GM10266 (cell line): Measurements from ENCODE around the gene EGFL6.

ENCODE experiments used
- DNase-seq: peaks from one replicate; pipeline ENCODE4 v3.0.0; 2012; ENCODE audit errors: extremely low spot score
- TF ChIP-seq, protein P1 (sequence below): IDR thresholded peaks from 2 replicates; pipeline ENCODE4 v1.5.1; 2012; ENCODE audit warnings: mild to moderate bottlenecking, low read depth; ENCODE audit not compliant: control insufficient read depth, insufficient read depth; ENCODE audit errors: missing control alignments

EGFL6 gene

DNA sequence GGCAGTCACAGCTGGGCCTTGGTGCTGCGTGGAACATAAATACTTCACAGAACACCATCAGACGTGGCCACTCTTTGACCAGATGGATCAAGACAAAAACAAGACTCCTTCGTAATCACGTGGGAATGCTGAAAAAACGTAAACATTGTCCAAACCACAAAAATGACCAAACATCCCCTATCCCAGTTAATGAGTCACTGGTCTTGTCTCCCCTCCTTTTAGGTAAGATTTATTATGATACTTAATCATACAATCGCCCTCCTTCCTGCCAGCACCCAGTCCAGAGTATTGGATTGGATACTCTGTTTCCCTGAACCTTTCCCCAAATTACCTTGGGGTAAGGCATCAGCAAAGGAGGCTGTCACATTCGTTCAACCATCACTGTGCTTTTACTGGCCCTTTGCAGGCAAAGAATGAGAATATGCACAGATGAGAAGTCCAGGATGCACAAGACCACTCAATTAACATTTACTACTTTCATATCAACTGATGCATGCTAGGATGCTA is 82.9 kb downstream of the EGFL6 start:
- DNase-seq, result no peak

DNA sequence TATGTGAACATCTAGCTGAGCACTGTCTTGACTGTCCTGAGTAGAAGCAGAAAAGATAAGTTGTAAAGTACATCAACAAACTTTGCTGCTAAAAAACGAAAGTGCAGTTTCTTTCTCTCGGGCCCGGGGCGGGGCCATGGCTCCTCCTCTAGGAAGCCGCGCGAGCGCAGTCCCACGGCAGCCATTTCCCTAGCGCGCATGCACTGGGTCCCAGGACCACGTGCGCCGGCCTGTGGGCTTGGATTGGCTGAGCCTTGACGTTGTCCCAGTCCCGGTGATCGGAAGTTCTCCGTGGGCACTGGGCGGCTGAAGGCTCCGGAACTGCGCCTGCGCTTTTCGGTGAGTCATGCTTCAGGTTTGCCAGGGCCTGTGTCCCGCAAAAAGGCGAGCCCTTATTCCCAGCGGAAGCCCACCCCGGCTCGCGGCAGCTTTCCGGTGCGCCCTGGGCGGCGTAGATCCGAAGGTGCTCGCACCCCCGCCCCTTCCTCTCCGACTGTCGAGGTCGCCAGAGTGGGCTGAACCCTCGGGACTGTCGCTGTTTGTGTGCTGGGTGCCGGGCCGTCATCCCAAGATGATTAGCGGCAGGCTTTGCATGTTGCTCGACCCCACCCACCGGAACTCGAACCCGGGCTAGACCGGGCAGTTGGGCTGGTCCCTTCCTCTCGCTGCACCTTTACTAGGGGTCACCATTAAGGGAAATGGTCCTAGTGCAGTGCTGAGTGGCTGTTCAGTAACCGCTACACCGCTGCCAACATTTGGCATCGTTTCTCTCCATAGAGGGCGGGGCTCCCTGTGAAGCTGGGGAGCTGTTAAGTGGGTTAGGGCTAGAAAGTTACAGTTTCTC is 83.7 kb downstream of the EGFL6 start, which contains the start of gene TCEANC:
TSS of gene TCEANC (plus strand) at position 292 of the 844 bp plus-strand sequence. CDS start 9,368 bp downstream, outside the sequence.
- TF ChIP-seq, protein P1, sequence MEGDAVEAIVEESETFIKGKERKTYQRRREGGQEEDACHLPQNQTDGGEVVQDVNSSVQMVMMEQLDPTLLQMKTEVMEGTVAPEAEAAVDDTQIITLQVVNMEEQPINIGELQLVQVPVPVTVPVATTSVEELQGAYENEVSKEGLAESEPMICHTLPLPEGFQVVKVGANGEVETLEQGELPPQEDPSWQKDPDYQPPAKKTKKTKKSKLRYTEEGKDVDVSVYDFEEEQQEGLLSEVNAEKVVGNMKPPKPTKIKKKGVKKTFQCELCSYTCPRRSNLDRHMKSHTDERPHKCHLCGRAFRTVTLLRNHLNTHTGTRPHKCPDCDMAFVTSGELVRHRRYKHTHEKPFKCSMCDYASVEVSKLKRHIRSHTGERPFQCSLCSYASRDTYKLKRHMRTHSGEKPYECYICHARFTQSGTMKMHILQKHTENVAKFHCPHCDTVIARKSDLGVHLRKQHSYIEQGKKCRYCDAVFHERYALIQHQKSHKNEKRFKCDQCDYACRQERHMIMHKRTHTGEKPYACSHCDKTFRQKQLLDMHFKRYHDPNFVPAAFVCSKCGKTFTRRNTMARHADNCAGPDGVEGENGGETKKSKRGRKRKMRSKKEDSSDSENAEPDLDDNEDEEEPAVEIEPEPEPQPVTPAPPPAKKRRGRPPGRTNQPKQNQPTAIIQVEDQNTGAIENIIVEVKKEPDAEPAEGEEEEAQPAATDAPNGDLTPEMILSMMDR, result no peak

More for the DNA sequence above, 82.9 kb downstream of the EGFL6 start:
- TF ChIP-seq, protein P1, result no peak

DNA sequence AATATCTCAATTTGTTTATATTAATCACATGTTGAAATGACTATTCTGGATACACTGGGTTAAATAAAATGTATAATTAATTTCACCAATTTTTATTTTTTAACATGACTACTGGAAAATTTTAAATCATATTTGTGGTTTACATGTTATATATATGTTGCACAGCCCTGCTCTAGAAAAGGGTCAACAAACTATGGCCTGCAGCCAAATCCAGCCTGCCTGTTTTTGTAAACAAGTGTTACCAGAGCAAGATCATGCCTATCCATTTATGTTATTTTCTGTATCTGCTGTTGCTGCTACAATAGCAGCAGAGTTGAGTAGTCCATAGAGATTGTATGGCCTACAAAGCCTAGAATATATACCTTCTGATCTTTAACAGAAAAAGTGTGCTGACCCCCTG is 84.7 kb downstream of the EGFL6 start:
- TF ChIP-seq, protein P1, result no peak
- no peak for DNase-seq

More for the DNA sequence above, 83.7 kb downstream of the EGFL6 start, which contains the start of gene TCEANC:
- DNase-seq, result peak; percentile 76

DNA sequence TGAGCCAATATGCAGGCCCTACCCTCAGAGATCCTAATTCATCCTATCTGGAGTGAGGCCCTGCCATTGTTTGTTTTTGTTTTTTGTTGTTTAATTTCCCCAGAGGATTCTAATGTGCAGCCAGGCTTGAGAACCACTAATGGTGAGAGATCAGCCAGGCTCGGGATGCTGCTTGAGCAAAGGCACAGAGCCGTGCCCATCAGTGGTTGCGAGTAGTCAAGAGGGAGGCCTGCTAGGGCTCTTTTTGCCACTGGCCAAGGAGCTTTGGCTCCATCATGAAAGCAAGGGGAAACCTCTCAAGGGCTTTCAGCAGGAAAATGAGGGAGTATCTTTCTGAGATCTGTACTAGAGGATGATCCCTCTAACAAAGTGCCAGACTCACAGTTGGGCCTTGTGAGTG is 86.3 kb downstream of the EGFL6 start:
- TF ChIP-seq, protein P1, result no peak
- DNase-seq, result no peak

DNA sequence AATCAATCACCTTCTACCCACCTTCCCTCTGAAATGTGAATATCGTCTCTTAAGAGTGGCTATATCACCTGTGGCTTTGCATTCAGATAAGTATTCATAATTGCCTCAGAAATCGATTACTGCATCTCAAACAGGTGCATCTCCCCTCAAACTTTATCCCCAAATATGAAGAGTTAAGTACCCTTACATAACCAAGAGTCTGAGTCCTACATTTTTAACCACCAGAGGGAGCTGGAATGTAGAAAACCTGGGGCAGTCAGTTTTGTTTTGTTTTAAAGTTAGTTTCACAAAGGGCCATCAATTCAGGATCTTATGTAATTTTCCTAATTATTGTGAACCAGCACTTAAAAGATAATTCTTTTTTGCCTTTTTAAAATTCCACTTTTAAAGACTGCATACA is 89.2 kb downstream of the EGFL6 start:
- DNase-seq, result peak; percentile 4
- TF ChIP-seq, protein P1, result peak; percentile 50

DNA sequence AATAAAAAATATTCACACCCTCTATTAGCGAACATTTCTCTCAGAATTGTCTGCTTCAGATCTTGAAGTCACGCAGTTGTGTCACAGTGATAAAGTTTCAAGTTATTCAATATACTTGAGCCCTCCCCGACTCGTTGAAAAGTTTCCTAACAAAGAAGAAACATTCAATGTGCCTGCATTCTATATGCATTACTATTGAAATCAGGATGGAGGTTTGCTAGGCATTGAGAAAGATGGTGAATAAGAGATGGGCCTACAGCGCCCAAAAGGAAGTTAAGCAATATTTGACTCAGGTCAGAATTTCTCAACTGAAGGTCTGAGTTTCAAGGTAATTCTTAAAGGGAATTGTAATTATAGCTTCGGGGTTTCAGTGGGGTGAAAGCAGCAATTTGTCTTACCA is 89.7 kb downstream of the EGFL6 start:
- TF ChIP-seq, protein P1, result no peak
- no peak for DNase-seq
